HCT116 (cell line): ENCODE measurements around the gene PCDHGB3.

Experiments used
- CEBPB ChIP-seq: IDR thresholded peaks from 2 replicates; pipeline ENCODE4 v1.6.1; 2012; ENCODE audit warnings: low read depth
- EGR1 ChIP-seq: IDR thresholded peaks from 2 replicates; pipeline ENCODE4 v1.6.1; 2012; ENCODE audit warnings: low read depth
- EZH2 ChIP-seq: fragments of 200-600 bp; sonication (generic); IDR thresholded peaks from 2 replicates; pipeline ENCODE4 v1.6.1; 2017; ENCODE audit warnings: antibody characterized with exemption, mixed run types
- POLR2A ChIP-seq: IDR thresholded peaks from 2 replicates; pipeline ENCODE4 v1.7.0; 2011; ENCODE audit warnings: borderline replicate concordance; ENCODE audit not compliant: insufficient read depth, insufficient read length; ENCODE audit errors: extremely low read depth
- POLR2AphosphoS5 ChIP-seq: IDR thresholded peaks from 2 replicates; pipeline ENCODE4 v1.6.1; 2011; ENCODE audit warnings: mild to moderate bottlenecking, low read depth, low read length, moderate library complexity
- RAD21 ChIP-seq: IDR thresholded peaks from 2 replicates; pipeline ENCODE4 v1.6.1; 2012; ENCODE audit warnings: low read depth, mild to moderate bottlenecking
- TF ChIP-seq, protein P1 (sequence below), 3 experiments: fragments of 200-600 bp in 1 of 3; sonication (generic) in 1 of 3; IDR thresholded peaks in 2 of 3; conservative IDR thresholded peaks in 1 of 3; 2 replicates each; pipeline ENCODE4 v1.5.1; 2012 to 2017; ENCODE audit warnings: low read depth in 2 of 3, low read length in 2 of 3, antibody characterized with exemption in 1 of 3, borderline replicate concordance in 1 of 3, control low read depth in 1 of 3, mild to moderate bottlenecking in 1 of 3, mixed read lengths in 1 of 3, mixed run types in 1 of 3, moderate library complexity in 1 of 3; ENCODE audit not compliant: insufficient read depth in 1 of 3
- TF ChIP-seq, protein P2 (sequence below): IDR thresholded peaks from 2 replicates; pipeline ENCODE4 v1.6.1; 2012; ENCODE audit warnings: low read depth

DNA sequence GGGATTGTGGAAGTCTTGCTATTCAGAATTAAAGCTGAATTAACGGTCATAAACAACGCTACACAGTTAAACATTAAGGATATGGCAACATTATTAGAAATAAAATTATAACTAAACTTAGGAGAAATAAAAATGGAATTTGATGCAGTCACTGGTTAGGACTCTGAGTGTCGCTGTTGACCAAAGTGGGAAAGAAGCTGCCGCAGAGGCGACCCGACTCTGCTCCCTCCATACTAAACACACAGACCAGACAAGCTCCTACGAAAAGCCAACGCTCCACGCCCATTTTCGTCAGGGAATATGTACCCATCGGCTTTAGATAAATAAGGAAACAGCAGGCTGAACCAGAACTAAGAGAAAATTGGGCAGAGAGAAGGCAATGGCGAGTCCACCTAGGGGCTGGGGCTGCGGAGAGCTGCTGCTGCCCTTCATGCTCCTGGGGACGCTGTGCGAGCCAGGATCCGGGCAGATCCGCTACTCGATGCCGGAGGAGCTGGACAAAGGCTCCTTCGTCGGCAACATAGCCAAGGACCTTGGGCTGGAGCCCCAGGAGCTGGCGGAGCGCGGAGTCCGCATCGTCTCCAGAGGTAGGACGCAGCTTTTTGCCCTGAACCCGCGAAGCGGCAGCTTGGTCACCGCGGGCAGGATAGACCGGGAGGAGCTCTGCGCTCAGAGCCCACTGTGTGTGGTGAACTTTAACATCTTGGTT lies 5.9 kb upstream of the PCDHGB3 start, which contains the start of gene PCDHGA5:
- TF ChIP-seq, protein P1, sequence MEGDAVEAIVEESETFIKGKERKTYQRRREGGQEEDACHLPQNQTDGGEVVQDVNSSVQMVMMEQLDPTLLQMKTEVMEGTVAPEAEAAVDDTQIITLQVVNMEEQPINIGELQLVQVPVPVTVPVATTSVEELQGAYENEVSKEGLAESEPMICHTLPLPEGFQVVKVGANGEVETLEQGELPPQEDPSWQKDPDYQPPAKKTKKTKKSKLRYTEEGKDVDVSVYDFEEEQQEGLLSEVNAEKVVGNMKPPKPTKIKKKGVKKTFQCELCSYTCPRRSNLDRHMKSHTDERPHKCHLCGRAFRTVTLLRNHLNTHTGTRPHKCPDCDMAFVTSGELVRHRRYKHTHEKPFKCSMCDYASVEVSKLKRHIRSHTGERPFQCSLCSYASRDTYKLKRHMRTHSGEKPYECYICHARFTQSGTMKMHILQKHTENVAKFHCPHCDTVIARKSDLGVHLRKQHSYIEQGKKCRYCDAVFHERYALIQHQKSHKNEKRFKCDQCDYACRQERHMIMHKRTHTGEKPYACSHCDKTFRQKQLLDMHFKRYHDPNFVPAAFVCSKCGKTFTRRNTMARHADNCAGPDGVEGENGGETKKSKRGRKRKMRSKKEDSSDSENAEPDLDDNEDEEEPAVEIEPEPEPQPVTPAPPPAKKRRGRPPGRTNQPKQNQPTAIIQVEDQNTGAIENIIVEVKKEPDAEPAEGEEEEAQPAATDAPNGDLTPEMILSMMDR (IDR thresholded peaks at IDR 0.05 in 2 of 3, conservative IDR thresholded peaks at IDR 0.05 in 1 of 3; ENCODE audit: borderline replicate concordance in 1 of 3, insufficient read depth in 1 of 3, low read depth in 2 of 3, low read length in 2 of 3), result no peak
- TF ChIP-seq RAD21 (no peak), CEBPB (no peak), POLR2AphosphoS5 (no peak), EGR1 (no peak), EZH2 (no peak), POLR2A (no peak)
- TF ChIP-seq, protein P2, sequence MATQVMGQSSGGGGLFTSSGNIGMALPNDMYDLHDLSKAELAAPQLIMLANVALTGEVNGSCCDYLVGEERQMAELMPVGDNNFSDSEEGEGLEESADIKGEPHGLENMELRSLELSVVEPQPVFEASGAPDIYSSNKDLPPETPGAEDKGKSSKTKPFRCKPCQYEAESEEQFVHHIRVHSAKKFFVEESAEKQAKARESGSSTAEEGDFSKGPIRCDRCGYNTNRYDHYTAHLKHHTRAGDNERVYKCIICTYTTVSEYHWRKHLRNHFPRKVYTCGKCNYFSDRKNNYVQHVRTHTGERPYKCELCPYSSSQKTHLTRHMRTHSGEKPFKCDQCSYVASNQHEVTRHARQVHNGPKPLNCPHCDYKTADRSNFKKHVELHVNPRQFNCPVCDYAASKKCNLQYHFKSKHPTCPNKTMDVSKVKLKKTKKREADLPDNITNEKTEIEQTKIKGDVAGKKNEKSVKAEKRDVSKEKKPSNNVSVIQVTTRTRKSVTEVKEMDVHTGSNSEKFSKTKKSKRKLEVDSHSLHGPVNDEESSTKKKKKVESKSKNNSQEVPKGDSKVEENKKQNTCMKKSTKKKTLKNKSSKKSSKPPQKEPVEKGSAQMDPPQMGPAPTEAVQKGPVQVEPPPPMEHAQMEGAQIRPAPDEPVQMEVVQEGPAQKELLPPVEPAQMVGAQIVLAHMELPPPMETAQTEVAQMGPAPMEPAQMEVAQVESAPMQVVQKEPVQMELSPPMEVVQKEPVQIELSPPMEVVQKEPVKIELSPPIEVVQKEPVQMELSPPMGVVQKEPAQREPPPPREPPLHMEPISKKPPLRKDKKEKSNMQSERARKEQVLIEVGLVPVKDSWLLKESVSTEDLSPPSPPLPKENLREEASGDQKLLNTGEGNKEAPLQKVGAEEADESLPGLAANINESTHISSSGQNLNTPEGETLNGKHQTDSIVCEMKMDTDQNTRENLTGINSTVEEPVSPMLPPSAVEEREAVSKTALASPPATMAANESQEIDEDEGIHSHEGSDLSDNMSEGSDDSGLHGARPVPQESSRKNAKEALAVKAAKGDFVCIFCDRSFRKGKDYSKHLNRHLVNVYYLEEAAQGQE, result no peak
